Breast epithelium (tissue), 3 donors: Measurements from ENCODE around the gene CEP89.

Source experiments
- CTCF ChIP-seq, 3 donors: fragments of 450-650 bp; IDR thresholded peaks; one replicate each; pipeline ENCODE4 v1.5.1; 2016 to 2017; ENCODE audit warnings: antibody characterized with exemption in 3 of 3, mild to moderate bottlenecking in 3 of 3, moderate library complexity in 3 of 3
- POLR2AphosphoS5 ChIP-seq, 3 donors: sonication (generic); formaldehyde crosslinking; IDR thresholded peaks; one replicate each; pipeline ENCODE4 v1.6.1; 2017; ENCODE audit warnings: antibody characterized with exemption in 3 of 3

- TF ChIP-seq CTCF (IDR thresholded peaks at IDR 0.05) (no peak), POLR2AphosphoS5 (IDR thresholded peaks at IDR 0.05) (no peak)
Measured at GRCh38 chr19:32910094-32910493, 61.7 kb downstream of the CEP89 start.
